IPS DF 19.7 (cell line): Measurements from ENCODE around the gene TMEM232.
"Not testable (repeated sequence)": the region's sequence is repeated elsewhere in the genome, so short reads cannot be mapped to it uniquely, and the experiment has no call there.

Experiments
- DNase-seq: peaks from one replicate; pipeline ENCODE4 v3.0.0-alpha.2; 2013; ENCODE audit warnings: low read depth, low spot score

Gene TMEM232

DNA sequence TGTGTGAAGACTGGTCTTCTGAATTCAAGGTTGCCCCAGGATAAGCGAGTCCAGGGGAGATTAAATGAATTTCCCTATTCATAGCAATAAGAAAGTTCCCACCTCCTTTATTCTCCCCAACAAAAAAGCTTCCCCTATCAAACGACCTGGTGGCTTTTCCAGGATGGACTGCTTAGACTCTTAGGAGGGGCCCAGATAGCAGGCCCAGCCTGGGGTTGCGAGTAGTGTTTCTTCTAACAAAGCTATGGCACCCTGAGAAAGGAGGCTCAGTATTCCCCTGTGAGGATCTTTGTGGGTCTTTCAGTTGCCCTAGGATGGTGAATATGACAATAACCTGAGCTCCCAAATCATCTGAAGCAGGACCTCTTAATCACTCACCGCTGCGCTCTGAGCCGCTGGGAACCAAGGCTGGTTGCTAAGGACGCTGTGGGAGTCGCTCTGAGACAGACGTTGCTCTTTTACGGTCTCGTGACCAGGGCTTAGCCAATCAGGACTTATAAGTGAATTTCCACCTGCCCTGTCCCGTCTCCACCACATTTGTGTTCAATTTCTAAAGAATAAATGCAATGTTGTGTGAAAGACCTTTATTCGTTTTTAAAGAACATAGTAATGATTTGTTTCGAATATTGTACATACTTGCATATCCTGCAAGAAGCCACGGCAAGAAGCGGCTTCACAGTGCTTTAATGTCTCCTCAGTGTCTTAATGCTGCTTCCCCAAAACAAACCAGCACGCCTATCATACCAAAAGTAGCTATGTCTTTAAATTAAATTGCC, at the start of gene TMEM232:
Gene TMEM232 (minus strand): TSS at position 423 of the 776 bp plus-strand sequence. CDS start 59,319 bp downstream, outside the sequence.
- DNase-seq = peak; percentile 50

DNA sequence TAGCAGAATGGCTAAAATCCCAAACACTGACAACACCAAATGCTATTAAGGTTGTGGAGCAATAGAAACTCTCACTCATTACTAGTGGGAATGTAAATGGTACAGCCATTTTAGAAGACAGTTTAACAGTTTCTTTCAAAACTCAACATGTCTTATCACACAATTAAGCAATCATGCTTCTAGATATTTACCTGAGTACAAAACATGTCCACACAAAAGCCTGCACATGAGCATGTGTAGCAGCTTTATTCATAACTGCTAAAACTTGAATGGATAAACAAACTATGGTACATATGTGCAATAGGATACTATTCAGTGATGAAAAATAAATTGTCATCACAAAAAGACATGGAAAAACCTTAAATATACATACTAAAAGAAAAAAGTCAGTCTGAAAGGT, 43.8 kb upstream of the TMEM232 start:
- DNase-seq = no peak

DNA sequence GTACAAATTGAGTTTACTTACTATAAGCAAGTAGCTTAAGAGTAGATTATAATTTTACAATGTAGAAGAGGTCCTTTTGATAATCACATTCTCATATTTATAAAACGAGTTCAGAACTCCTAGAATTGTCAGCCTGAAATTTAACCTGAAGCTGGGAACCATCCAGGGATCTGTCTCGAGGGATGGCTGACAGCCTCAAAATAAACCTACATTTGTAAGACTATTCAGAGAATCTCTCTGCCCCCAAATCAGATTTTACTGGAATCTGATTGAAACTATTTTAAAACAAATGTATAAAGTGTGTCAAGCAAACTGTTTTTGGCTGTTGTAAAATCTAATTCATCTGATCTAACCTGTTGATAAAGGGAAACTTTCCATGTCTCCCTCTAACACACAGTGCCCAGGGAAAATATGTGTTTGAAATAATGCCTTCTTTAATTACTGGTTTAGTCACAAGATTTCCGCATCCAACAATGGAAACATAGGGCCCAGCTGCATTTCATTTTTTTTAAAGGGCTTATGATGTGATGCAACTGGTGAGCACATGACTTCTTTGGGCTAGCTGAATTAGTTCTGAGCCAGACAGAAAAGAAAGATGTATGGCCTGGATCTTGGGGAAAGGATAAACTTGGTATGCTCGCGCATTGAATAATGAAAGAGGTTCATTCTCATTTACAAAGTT, 42.7 kb upstream of the TMEM232 start:
- no peak for DNase-seq

DNA sequence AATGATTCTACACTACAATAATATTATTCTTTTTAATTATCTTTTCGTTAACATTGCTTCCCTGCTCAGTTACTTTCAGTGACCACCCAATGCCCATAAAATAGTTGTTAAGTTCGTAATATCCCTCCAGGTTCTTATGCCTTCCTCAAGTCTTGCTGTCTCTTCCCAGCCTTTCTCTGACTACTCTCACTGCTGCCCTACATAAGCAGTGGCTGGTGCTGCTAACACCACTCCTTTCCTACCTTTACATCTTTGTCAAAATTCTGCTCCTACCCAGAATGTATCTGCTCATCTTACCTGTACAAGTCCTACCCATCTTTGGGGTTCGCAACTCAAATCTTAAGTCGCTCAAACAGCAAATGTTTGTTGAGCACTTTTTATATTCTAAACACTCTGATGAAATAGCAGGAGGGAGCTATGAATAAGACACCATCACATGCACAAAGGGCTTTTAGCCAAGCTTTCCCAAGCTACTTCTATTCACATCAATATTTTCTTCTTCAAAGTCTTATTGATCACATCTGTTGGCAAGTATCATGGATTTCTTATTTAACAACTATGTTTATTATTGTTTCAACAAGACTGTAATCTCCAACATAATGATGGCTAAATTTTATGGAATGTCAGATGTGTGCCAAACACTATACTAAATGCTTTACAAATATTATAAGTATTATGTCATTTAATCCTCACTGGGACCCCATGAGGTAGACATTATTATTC, 41.8 kb upstream of the TMEM232 start:
- no peak for DNase-seq

- DNase-seq = no peak
Measured at GRCh38 chr5:110760158-110760557, 33.7 kb upstream of the TMEM232 start.

DNA sequence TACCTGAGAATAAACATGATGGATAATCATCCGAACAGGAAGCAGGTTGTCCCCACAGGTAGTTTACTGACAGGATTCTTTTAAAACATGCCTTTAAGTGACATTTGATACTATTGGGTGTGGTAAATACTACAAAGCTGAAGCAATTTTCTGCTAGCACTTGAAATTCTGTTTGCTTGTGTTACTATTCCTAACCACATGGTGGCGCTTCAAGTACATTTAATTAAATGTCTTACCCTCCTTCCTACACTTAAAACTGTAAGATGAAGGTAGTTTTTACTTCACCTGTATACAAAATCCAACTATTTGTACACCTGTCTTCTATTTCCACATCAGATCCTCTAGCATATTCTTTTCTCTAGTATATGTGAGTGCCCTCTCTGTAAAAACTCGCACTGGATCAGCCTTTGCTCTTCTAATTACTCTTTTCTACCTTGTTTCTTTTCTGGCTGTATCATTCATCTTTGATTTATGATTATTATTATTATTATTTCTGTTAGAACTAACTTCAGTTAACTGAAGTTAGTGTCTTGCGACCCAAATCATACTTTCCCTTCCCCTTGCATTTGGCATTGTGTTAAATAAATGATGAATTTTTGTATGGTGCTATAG, 30.8 kb upstream of the TMEM232 start:
- no peak for DNase-seq

DNA sequence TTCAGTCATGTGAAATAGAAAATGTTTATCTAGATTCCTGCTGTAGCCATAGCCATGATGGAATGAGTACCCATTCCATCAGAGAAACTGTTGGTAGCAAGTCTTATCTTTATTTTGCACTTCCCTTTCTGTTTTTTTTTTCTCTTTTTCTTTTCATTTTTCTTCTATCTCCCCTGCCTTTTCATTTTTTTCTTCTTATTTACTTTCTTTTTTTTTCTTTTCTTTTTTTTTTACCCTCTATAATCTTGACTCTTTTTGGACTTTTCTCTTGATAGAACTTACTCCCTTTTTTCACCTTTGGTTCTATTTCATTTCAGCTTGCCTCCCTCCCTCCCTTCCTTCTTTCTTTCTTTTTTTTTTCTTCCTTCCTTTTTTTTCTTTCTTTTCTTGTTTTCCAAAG, 27.7 kb upstream of the TMEM232 start:
- no peak for DNase-seq

DNA sequence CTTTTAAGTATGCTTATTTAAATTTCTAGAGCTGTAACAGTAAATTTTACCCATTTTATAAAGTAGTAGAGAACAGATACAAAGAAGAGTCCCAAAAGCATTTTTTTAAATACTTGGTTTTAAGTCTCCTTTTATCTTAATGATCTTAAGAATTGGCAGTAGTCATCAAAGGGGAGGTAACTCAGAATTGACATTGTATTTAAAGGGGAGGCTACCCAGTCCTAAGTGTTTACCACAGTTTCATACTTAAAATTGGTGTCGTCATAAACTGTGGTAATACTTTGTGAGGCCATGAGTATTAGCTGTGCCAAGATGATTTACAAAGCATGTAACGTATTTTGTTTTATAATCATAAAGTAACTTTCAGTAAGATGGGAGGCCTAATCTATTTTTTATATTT, 27.1 kb upstream of the TMEM232 start:
- DNase-seq = no peak

- no peak for DNase-seq
Measured at GRCh38 chr5:110752953-110753352, 26.5 kb upstream of the TMEM232 start.

DNA sequence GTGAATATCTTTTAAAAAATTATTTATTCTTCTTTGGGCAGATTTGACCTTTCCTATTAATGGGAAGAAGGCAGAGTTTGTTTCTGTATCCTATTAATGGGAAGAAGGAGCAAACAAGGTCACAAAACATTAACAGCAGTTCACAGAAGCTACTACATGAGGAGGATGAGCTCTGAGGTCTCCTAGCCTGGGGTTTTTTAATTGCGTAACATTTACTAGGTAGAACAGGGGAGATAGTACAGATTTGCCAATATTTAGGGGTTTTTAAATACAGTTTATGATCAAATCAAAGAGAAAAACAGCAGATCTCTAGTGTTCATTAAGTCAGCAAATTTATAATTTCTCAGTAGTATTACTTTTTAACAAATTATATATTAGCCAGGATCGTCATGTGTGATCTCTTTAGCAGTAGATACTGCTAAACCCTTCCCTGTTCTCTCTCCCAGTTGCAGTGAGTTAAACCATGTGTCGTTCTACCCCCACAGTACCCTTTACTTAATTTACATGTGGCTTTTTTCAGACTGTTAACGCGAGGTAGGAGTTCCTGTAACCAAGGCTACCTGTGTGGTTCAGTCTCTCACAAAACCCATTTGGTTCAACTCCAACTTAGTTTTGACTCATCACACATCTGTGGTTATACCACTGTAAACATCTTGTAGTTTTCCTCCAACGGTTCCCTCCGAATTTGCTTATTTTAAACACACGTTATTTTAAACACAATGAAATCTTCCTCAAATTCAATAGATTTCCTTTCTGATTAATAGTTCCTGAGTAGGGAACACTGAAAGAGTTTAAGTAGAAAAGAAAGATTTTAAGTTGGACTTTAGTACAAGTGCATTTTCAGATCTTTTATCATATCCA, 25.7 kb upstream of the TMEM232 start:
- DNase-seq = no peak

- peak; percentile 68 for DNase-seq
Measured at GRCh38 chr5:110738812-110739651, 12.6 kb upstream of the TMEM232 start, which contains the start of gene SLC25A46. Gene SLC25A46 (plus strand): TSS chr5:110739007. CDS start chr5:110739120, 113 bp downstream.

GRCh38 chr5:110738503-110738811, 12.0 kb upstream of the TMEM232 start:
- no peak for DNase-seq

- DNase-seq = no peak
Measured at GRCh38 chr5:110736753-110737152, 10.3 kb upstream of the TMEM232 start.

GRCh38 chr5:110735556-110735955, 9.1 kb upstream of the TMEM232 start:
- no peak for DNase-seq

DNA sequence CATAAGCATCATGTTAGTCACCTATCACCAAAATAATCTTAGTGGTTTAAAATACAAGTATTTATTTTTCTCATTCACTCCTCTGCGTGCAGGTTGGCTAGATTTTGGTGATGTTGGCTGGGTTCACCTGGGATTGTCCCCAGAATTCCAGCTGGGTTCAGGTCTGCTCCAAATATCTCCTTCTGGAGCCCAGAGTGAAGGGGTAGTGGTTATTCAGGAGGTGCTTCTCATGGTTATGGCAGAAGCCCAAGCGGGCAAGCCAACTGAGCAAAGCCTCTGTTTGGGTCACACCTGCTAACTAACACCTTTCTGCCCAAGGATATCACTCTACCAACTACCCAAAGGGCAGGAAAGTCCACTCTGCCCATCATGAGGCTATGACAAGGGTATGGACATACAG, 7.6 kb upstream of the TMEM232 start:
- DNase-seq = no peak

GRCh38 chr5:110731499-110731898, 5.0 kb upstream of the TMEM232 start:
- DNase-seq = not testable (repeated sequence)

- no peak for DNase-seq
Measured at GRCh38 chr5:110727025-110727314, 499 bp upstream of the TMEM232 start.

DNA sequence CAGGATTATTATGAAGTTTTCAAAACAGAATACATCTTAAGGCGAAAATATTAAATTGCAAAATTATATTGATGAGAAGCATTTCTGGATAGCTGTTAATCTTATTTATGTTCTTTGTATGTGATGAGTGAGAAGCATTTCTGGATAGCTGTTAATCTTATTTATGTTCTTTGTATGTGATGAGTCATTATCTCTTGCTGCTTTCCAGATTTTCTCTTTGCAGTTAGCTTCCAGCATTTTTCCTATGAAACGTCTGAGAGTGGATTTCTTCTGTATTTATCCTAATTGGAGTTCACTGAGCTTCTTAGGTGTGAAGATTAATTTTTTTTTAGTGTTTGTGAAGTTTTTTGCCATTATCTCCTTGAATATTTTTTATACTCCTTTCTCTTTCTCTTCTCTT, 8.2 kb downstream of the TMEM232 start:
- DNase-seq = no peak

GRCh38 chr5:110716247-110717245, 9.9 kb downstream of the TMEM232 start:
- no peak for DNase-seq
